GM12878 (cell line): ENCODE measurements around the gene CFAP54.

Experiments used
- BHLHE40 ChIP-seq, 2 experiments: fragments of 450-650 bp in 1 of 2; IDR thresholded peaks; 2 replicates each; pipeline ENCODE4 v1.6.1; 2011 to 2017; ENCODE audit warnings: low read depth in 2 of 2, borderline replicate concordance in 1 of 2, improper control_type of control experiment in 1 of 2, low read length in 1 of 2, mild to moderate bottlenecking in 1 of 2
- TCF7 ChIP-seq: IDR thresholded peaks from 2 replicates; pipeline ENCODE4 v1.6.1; 2014; ENCODE audit warnings: antibody characterized with exemption, borderline replicate concordance

DNA sequence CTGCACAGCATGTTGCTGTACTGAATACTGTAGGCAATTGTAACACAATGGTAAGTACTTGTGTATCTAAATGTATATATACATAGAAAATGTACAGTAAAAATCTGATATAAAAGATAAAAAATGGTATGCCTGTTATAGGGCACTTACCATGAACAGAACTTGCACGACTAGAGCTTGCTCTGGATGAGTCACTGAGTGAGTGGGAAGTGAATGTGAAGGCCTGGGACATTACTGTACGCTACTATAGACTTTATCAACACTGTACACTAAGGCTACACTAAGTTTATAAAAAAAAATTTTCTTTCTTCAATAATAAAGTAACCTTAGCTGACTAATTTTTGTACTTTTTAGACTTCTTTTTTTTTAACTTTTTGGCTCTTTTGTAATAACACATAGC, 393.5 kb downstream of the CFAP54 start:
- TF ChIP-seq TCF7 (no peak), BHLHE40 (IDR thresholded peaks at IDR 0.05; ENCODE audit: borderline replicate concordance in 1 of 2, low read depth in 2 of 2, low read length in 1 of 2) (no peak)
